Naive thymus-derived CD4-positive, alpha-beta T cell (primary cell): ENCODE measurements around the gene GFM2. TPM values are rescaled to one million over a fixed set of nuclear protein-coding genes. Genes with fewer than 3 reads are reported as not detected.

Experiments used
- ATAC-seq: fragments of 150-1000 bp; cut with Tn5 transposase; 2 replicates; pipeline ENCODE4 v1.10.0; 2021; ENCODE audit warnings: mild to moderate bottlenecking, moderate library complexity
- CTCF ChIA-PET: fragments of 350-600 bp; sonication (Branson Sonifier 250); formaldehyde crosslinking; loops from one replicate; lab custom pipeline; 2021; ENCODE audit warnings: antibody characterized with exemption; lab: Charles Lee
- POLR2A ChIA-PET: fragments of 350-600 bp; sonication (Branson Sonifier 250); formaldehyde crosslinking; loops from one replicate; lab custom pipeline; 2021; ENCODE audit warnings: antibody characterized with exemption, inconsistent platforms; lab: Charles Lee
- DNase-seq, 9 donors: peaks; one replicate each; pipeline versions ENCODE4 v3.0.0 to v3.0.0-alpha.2; 2020 to 2022; ENCODE audit warnings: mixed read lengths in 1 of 9
- H3K27ac ChIP-seq: one replicate; pipeline ENCODE4 v1.7.0; 2013; ENCODE audit warnings: mild to moderate bottlenecking, low read depth, low read length, moderate library complexity
- H3K27me3 ChIP-seq, 2 donors: one replicate each; pipeline ENCODE4 v1.7.0; 2013; ENCODE audit warnings: low read length in 2 of 2, mild to moderate bottlenecking in 2 of 2, moderate library complexity in 2 of 2; ENCODE audit not compliant: control insufficient read depth in 2 of 2, insufficient read depth in 2 of 2
- H3K36me3 ChIP-seq, 3 experiments: 1 replicate in 2 of 3; 2 replicates in 1 of 3; pipeline ENCODE4 v1.7.0; 2013; ENCODE audit warnings: low read length in 3 of 3, mild to moderate bottlenecking in 3 of 3, moderate library complexity in 1 of 3; ENCODE audit not compliant: insufficient read depth in 3 of 3, control insufficient read depth in 2 of 3
- H3K4me1 ChIP-seq, 2 donors: one replicate each; pipeline ENCODE4 v1.7.0; 2013; ENCODE audit warnings: low read length in 2 of 2, mild to moderate bottlenecking in 2 of 2, moderate library complexity in 1 of 2; ENCODE audit not compliant: control insufficient read depth in 2 of 2, insufficient read depth in 2 of 2
- H3K4me3 ChIP-seq: 2 replicates; pipeline ENCODE4 v1.7.0; 2013; ENCODE audit warnings: mild to moderate bottlenecking, low read length
- H3K9me3 ChIP-seq, 3 experiments: 1 replicate in 2 of 3; 2 replicates in 1 of 3; pipeline ENCODE4 v1.7.0; 2013; ENCODE audit warnings: low read length in 3 of 3; ENCODE audit not compliant: control insufficient read depth in 2 of 3
- H3K27ac Mint-ChIP-seq, 9 donors: one replicate each; pipeline ENCODE4 v1.8.0; 2020 to 2022; ENCODE audit warnings: mixed read lengths in 9 of 9, mild to moderate bottlenecking in 8 of 9, moderate library complexity in 5 of 9, inconsistent platforms in 2 of 9
- H3K27me3 Mint-ChIP-seq, 5 donors: one replicate each; pipeline ENCODE4 v1.8.0; 2021 to 2022; ENCODE audit warnings: mixed read lengths in 5 of 5, mild to moderate bottlenecking in 1 of 5
- H3K36me3 Mint-ChIP-seq, 5 donors: one replicate each; pipeline ENCODE4 v1.8.0; 2020 to 2022; ENCODE audit warnings: mixed read lengths in 5 of 5, mild to moderate bottlenecking in 3 of 5, inconsistent platforms in 1 of 5
- H3K4me1 Mint-ChIP-seq, 7 donors: one replicate each; pipeline ENCODE4 v1.8.0; 2020 to 2022; ENCODE audit warnings: mixed read lengths in 7 of 7, mild to moderate bottlenecking in 3 of 7, inconsistent platforms in 1 of 7
- H3K4me3 Mint-ChIP-seq, 10 donors: one replicate each; pipeline ENCODE4 v1.8.0; 2020 to 2022; ENCODE audit warnings: mild to moderate bottlenecking in 10 of 10, mixed read lengths in 10 of 10, moderate library complexity in 6 of 10, inconsistent platforms in 2 of 10
- H3K9me3 Mint-ChIP-seq, 11 donors: one replicate each; pipeline ENCODE4 v1.8.0; 2020 to 2022; ENCODE audit warnings: mixed read lengths in 11 of 11, mild to moderate bottlenecking in 4 of 11, inconsistent platforms in 1 of 11, moderate library complexity in 1 of 11
- intact Hi-C, 2 donors: fragments of 100-400 bp; cut with micrococcal nuclease; formaldehyde crosslinking; loops; one replicate each; pipeline ENCODE4 v1.15.1; 2023
- polyA plus RNA-seq, 2 donors: library from polyadenylated mRNA; unstranded; fragments of 300-500 nt; fragmentation: Illumina TruSeq; gene quantifications; one replicate each; pipeline ENCODE4 v1.2.3, GENCODE V29; 2021
- total RNA-seq, 6 experiments: library from RNA in 5 of 6; stranded (reverse) in 5 of 6; gene quantifications; 1 replicate in 5 of 6; 2 replicates in 1 of 6; pipeline ENCODE4 v1.2.3 and lab custom pipeline; 2021 to 2026

Gene GFM2, protein sequence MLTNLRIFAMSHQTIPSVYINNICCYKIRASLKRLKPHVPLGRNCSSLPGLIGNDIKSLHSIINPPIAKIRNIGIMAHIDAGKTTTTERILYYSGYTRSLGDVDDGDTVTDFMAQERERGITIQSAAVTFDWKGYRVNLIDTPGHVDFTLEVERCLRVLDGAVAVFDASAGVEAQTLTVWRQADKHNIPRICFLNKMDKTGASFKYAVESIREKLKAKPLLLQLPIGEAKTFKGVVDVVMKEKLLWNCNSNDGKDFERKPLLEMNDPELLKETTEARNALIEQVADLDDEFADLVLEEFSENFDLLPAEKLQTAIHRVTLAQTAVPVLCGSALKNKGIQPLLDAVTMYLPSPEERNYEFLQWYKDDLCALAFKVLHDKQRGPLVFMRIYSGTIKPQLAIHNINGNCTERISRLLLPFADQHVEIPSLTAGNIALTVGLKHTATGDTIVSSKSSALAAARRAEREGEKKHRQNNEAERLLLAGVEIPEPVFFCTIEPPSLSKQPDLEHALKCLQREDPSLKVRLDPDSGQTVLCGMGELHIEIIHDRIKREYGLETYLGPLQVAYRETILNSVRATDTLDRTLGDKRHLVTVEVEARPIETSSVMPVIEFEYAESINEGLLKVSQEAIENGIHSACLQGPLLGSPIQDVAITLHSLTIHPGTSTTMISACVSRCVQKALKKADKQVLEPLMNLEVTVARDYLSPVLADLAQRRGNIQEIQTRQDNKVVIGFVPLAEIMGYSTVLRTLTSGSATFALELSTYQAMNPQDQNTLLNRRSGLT
- 10 to 100 TPM; 17.8 to 30.2 (median 20.5) TPM for total RNA-seq
- 10 to 100 TPM in 1 of 2 donors, 1 to 10 TPM in 1; 8.6 to 12.0 TPM for polyA plus RNA-seq
- total RNA-seq (lab: John Stamatoyannopoulos, UW), result 24.4 reads per million, percentile 55 among the genes with 10 or more reads in this experiment

GRCh38 chr5:74766849-74767578, at the start of gene GFM2, which contains the start of gene NSA2:
Gene GFM2, minus strand, starts transcription at chr5:74767117. Its CDS starts 3,375 bp downstream, at chr5:74763742.
Gene NSA2, plus strand, starts transcription at chr5:74767249. Its CDS starts 112 bp downstream, at chr5:74767361.
- Histone ChIP-seq H3K9me3 (no peaks in the 10 kb centered on the region), H3K27ac (peak within 1 kb of the TSS; percentile 81), H3K36me3 (peaks cover 5 to 31% (median 9%) of the 10 kb centered on the region in 3 experiments), H3K4me3 (peak within 1 kb of the TSS; percentile 98), H3K4me1 (peaks cover 22% of the 10 kb centered on the region in 2 donors), H3K27me3 (no peaks in the 10 kb centered on the region)
- no peaks in the 10 kb centered on the region for H3K27me3 Mint-ChIP-seq
- peaks cover 8 to 17% (median 17%) of the 10 kb centered on the region in 5 donors for H3K36me3 Mint-ChIP-seq
- ATAC-seq (peak; percentile 97), DNase-seq (peak; percentile 77 to 94 (median 92))
- ChIA-PET POLR2A (interaction anchor here (1.0 to 1.3 kb wide), 5 partner anchors 8 to 285 kb away, joined by 3 to 5 read pairs (median 3); partner anchors contain the start of gene GCNT4), CTCF (interaction anchor here (0.5 to 1.0 kb wide), 6 partner anchors 8 to 465 kb away, joined by 3 to 4 read pairs (median 3); no protein-coding TSS in a partner anchor)
- H3K4me3 Mint-ChIP-seq, result peak within 1 kb of the TSS; percentile 97 to 100 (median 99)
- H3K27ac Mint-ChIP-seq, result peak within 1 kb of the TSS; percentile 95 to 99 (median 98)
- intact Hi-C loops, result loop anchor here (1.0 to 10.0 kb wide), 20 partner anchors 82 to 1490 kb away; partner anchors contain the start of genes ANKRA2 (in 2 of the 2), BTF3 (in 2 of the 2), CERT1 (in 2 of the 2) and HEXB (in 2 of the 2)
- H3K4me1 Mint-ChIP-seq, result peaks cover 12 to 57% (median 40%) of the 10 kb centered on the region in 7 donors
- H3K9me3 Mint-ChIP-seq, result no peaks in the 10 kb centered on the region

DNA sequence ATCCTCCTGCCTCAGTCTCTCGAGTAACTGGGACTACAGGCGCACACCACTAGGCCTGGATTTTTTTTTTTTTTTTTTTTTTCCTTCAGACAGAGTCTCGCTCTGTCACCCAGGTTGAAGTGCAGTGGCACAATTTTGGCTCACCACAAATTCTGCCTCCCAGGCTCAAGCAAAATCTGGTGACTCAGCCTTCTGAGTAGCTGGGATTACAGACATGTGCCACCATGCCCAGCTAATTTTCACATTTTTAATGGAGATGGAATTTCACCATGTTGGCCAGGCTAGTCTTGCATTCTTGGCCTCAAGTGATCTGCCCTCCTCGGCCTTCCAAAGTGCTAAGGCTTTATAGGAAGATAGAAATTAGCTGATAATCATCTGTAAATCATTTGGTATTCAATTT, 44.0 kb upstream of the GFM2 start:
- no peak for ATAC-seq
- H3K36me3 Mint-ChIP-seq, result peaks cover 0 to 43% (median 12%) of the 10 kb centered on the region in 5 donors
- no peaks in the 10 kb centered on the region for H3K9me3 ChIP-seq
- peaks cover 0 to 6% (median 0%) of the 10 kb centered on the region in 11 donors for H3K9me3 Mint-ChIP-seq
- no peak for DNase-seq
- intact Hi-C loops, result no loop called here
- no peaks in the 10 kb centered on the region for H3K36me3 ChIP-seq
- no peak overlapping the region for H3K27ac Mint-ChIP-seq
- peaks cover 0 to 12% (median 2%) of the 10 kb centered on the region in 7 donors for H3K4me1 Mint-ChIP-seq
- no peaks in the 10 kb centered on the region for H3K4me1 ChIP-seq
- H3K4me3 ChIP-seq, result no peak overlapping the region
- H3K27ac ChIP-seq, result no peak overlapping the region
- CTCF ChIA-PET, result no interaction called here
- no peak overlapping the region for H3K4me3 Mint-ChIP-seq
- no peaks in the 10 kb centered on the region for H3K27me3 Mint-ChIP-seq
- POLR2A ChIA-PET, result no interaction called here
- H3K27me3 ChIP-seq, result no peaks in the 10 kb centered on the region

DNA sequence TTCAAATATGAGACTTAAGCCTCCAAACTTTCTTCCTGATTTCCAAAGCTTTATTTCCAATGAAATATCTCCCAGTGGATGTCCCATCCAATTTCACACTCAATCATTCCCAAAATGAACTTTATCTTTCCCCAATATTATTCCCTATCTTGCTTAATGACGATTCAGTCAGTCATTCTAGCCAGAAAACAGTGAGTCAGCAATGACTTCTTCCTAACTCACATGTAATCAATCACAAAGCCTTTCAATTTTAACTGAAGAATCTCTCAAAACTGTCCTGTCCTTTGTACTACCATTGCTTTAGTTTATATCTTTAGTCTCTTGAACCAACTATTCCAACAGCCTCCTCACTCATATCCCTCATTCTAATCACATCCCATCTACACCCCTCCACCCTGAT, 35.0 kb upstream of the GFM2 start:
- H3K9me3 Mint-ChIP-seq, result no peaks in the 10 kb centered on the region
- H3K4me1 Mint-ChIP-seq, result peaks cover 0 to 4% (median 0%) of the 10 kb centered on the region in 7 donors
- H3K27ac Mint-ChIP-seq, result peak overlapping the region in 4 of 9 donors; percentile 7 to 67 (median 29)
- H3K27me3 Mint-ChIP-seq, result no peaks in the 10 kb centered on the region
- intact Hi-C loops, result no loop called here
- ChIA-PET POLR2A (interaction anchor here (0.7 kb wide), 1 partner anchor 9 kb away, joined by 3 read pairs; no protein-coding TSS in a partner anchor), CTCF (no interaction called here)
- H3K27ac ChIP-seq, result no peak overlapping the region
- H3K4me3 Mint-ChIP-seq, result no peak overlapping the region
- DNase-seq, result no peak
- H3K36me3 Mint-ChIP-seq, result peaks cover 0 to 37% (median 9%) of the 10 kb centered on the region in 5 donors
- no peak overlapping the region for H3K4me3 ChIP-seq
- no peak for ATAC-seq
- H3K27me3 ChIP-seq, result no peaks in the 10 kb centered on the region
- no peaks in the 10 kb centered on the region for H3K4me1 ChIP-seq
- H3K9me3 ChIP-seq, result no peaks in the 10 kb centered on the region
- H3K36me3 ChIP-seq, result peaks cover 0 to 29% (median 4%) of the 10 kb centered on the region in 3 experiments

GRCh38 chr5:74801197-74801596, 34.3 kb upstream of the GFM2 start:
- H3K36me3 Mint-ChIP-seq, result peaks cover 0 to 41% (median 9%) of the 10 kb centered on the region in 5 donors
- Histone ChIP-seq H3K4me1 (no peaks in the 10 kb centered on the region), H3K36me3 (peaks cover 0 to 29% (median 4%) of the 10 kb centered on the region in 3 experiments), H3K9me3 (no peaks in the 10 kb centered on the region), H3K27me3 (no peaks in the 10 kb centered on the region), H3K4me3 (no peak overlapping the region), H3K27ac (no peak overlapping the region)
- no peaks in the 10 kb centered on the region for H3K27me3 Mint-ChIP-seq
- intact Hi-C loops, result no loop called here
- peaks cover 0 to 1% (median 0%) of the 10 kb centered on the region in 7 donors for H3K4me1 Mint-ChIP-seq
- no peaks in the 10 kb centered on the region for H3K9me3 Mint-ChIP-seq
- CTCF ChIA-PET, result no interaction called here
- H3K4me3 Mint-ChIP-seq, result no peak overlapping the region
- no peak for ATAC-seq
- POLR2A ChIA-PET, result interaction anchor here (0.7 kb wide), 1 partner anchor 8 kb away, joined by 3 read pairs; no protein-coding TSS in a partner anchor
- H3K27ac Mint-ChIP-seq, result peak overlapping the region in 1 of 9 donors; percentile 33
- no peak for DNase-seq

DNA sequence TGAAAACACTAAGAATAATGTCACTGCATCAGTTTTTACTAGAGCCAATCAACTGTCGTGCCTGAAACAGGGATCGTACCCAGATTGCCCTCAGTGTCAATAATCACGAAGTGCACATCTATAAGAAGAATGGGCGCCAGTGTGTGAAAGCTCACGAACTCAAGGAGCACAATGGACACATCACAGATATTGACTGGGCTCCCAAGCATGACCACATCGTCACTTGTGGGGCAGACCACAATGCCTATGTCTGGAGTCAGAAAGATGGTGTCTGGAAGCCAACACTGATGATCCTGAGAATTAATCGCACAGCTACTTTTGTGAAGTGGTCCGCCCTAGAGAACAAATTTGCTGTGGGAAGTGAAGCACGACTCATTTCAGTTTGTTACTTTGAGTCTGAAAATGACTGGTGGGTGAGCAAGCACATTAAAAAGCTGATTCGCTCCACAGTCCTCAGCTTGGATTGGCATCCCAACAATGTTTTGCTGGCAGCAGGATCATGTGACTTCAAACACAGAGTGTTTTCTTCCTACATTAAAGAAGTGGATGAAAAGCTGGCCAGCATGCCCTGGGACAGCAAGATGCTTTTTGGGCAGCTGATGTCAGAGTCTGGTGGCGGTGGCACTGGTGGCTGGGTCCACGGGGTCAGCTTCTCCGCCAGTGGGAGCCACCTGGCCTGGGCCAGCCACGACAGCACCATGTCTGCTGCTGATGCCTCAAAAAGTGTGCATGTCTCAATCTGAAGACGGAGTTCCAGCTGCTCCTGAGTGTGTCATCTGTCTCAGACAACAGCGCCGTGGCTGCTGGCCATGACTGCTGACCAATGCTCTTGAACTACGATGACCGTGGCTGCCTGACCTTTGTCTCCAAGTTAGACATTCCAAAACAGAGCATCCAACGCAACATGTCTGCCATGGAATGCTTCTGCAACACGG, 32.3 kb upstream of the GFM2 start:
- Histone ChIP-seq H3K27ac (no peak overlapping the region), H3K4me3 (no peak overlapping the region), H3K4me1 (no peaks in the 10 kb centered on the region), H3K36me3 (peaks cover 0 to 29% (median 4%) of the 10 kb centered on the region in 3 experiments), H3K27me3 (no peaks in the 10 kb centered on the region), H3K9me3 (no peaks in the 10 kb centered on the region)
- Mint-ChIP-seq H3K4me1 (no peaks in the 10 kb centered on the region), H3K27me3 (no peaks in the 10 kb centered on the region), H3K9me3 (peaks cover 0 to 2% (median 0%) of the 10 kb centered on the region in 11 donors), H3K27ac (no peak overlapping the region), H3K36me3 (peaks cover 0 to 52% (median 14%) of the 10 kb centered on the region in 5 donors), H3K4me3 (no peak overlapping the region)
- no peak for DNase-seq
- intact Hi-C loops, result no loop called here
- POLR2A ChIA-PET, result no interaction called here
- CTCF ChIA-PET, result no interaction called here
- ATAC-seq, result no peak
